Mesodermal cell (in vitro differentiated cells): ENCODE measurements around the gene RAB11FIP4. TPM values are rescaled to one million over a fixed set of nuclear protein-coding genes. Genes with fewer than 3 reads are reported as not detected.
"Not testable (repeated sequence)": the region's sequence is repeated elsewhere in the genome, so short reads cannot be mapped to it uniquely, and the experiment has no call there.

Source experiments
- H3K27ac ChIP-seq: 2 replicates; pipeline ENCODE4 v1.7.0; 2013; ENCODE audit warnings: mild to moderate bottlenecking, low read depth, low read length, moderate library complexity; ENCODE audit not compliant: severe bottlenecking
- H3K36me3 ChIP-seq: 2 replicates; pipeline ENCODE4 v1.7.1; 2013; ENCODE audit warnings: mild to moderate bottlenecking, low read length, moderate library complexity; ENCODE audit not compliant: control insufficient read depth, insufficient read depth
- H3K4me1 ChIP-seq: one replicate; pipeline ENCODE4 v1.7.1; 2013; ENCODE audit warnings: mild to moderate bottlenecking, low read length; ENCODE audit not compliant: insufficient read depth, control insufficient read depth, poor library complexity, severe bottlenecking
- H3K4me3 ChIP-seq: 2 replicates; pipeline ENCODE4 v1.7.0; 2013; ENCODE audit warnings: low read length, control low read depth, mild to moderate bottlenecking; ENCODE audit not compliant: insufficient read depth, poor library complexity, severe bottlenecking; ENCODE audit errors: extremely low read depth
- H3K9me3 ChIP-seq: 2 replicates; pipeline ENCODE4 v1.7.1; 2013; ENCODE audit warnings: mild to moderate bottlenecking, low read length, moderate library complexity; ENCODE audit not compliant: control insufficient read depth
- WGBS, 2 experiments: methylation state at CpG; one replicate each; pipeline ENCODE4 v1.1.5; 2013; ENCODE audit warnings: missing lambda C conversion rate in 2 of 2; ENCODE audit not compliant: insufficient coverage in 2 of 2; 5-methylcytosine and 5-hydroxymethylcytosine counted together
- polyA plus RNA-seq, 2 experiments: library from polyadenylated mRNA; stranded (reverse); fragments of 50-300 nt; gene quantifications; one replicate each; pipeline ENCODE4 v1.2.3, GENCODE V29; 2013

The RAB11FIP4 gene
- polyA plus RNA-seq (2013, experiment 1 of 2): 4.5 TPM
- 3.9 TPM for polyA plus RNA-seq (2013, experiment 2 of 2)

DNA sequence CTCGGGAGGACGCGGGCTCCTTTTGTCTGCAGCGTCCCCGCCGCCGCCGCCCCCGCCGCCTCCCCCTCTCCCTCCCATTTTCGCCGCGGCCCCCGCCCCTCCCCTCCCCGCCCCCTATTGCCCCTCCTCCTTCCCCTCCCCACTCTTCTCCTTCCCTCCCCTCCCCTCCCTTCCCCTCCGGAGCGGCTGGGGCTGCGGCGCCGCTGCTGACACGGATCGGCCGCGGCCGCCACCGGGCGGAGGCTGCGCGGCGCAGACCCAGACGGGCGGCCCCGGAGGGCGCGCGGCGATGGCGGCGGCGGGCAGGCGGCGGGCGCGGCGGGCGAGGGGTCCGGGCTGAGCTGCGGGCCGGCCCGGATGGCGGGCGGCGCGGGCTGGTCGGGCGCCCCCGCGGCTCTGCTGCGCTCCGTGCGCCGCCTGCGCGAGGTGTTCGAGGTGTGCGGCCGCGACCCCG is at the start of gene RAB11FIP4:
Gene RAB11FIP4 (plus strand): TSS at position 180 of the 454 bp plus-strand sequence. CDS start 178 bp downstream, at position 358.
- 0% methylated on average over 21 to 38 of the region's 69 CpGs for WGBS, 2 experiments
- H3K4me1 ChIP-seq: no peaks in the 10 kb centered on the region

DNA sequence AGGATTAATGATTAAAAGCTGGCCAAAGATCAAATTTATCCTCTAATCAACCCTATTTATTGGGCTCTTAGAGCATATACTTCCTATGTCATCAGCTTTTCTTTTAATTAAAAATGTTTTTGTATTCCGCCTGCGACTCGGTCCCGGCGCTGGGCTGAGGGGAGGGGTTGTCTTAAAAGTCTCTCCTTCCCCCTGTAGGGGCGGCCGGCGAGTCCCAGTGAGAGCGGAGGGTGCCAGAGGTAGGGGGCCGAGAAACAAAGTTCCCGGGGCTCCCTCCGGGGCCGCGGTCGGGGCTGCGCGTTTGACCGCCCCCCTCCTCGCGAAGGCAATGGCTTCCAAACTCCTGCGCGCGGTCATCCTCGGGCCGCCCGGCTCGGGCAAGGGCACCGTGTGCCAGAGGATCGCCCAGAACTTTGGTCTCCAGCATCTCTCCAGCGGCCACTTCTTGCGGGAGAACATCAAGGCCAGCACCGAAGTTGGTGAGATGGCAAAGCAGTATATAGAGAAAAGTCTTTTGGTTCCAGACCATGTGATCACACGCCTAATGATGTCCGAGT is 46.2 kb upstream of the RAB11FIP4 start:
- not testable (repeated sequence) for H3K27ac ChIP-seq, H3K4me1 ChIP-seq, H3K4me3 ChIP-seq, H3K9me3 ChIP-seq
- WGBS, 2 experiments: no CpG with 5 or more reads among the region's 34 CpGs
- H3K36me3 ChIP-seq: peaks cover 37% of the 10 kb centered on the region

More for the DNA sequence above, at the start of gene RAB11FIP4:
- H3K9me3 ChIP-seq: no peaks in the 10 kb centered on the region
- no peaks in the 10 kb centered on the region for H3K36me3 ChIP-seq
- peak within 1 kb of the TSS; percentile 34 for H3K4me3 ChIP-seq
- no peak within 1 kb of the TSS for H3K27ac ChIP-seq

DNA sequence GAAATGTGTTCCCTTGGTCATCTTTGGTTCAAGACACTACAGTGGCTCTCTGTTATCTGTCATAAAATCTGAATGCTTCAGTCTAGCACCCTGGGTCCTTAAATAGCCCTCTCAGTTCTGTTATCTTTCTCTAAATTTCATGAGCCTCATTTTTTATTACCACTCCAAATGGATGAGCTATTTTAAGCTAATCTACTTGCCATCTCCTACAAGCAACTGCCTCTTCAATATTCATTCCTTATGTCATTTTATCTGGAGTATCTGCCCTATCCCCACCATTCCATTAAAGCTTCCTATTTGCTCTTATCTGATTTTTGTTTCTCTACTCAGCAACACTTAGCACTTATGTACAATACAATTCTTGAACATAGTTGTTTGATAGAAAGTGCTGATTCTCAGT is 42.0 kb upstream of the RAB11FIP4 start:
- Histone ChIP-seq H3K27ac (no peak overlapping the region), H3K4me3 (no peak overlapping the region), H3K36me3 (peaks cover 41% of the 10 kb centered on the region), H3K9me3 (no peaks in the 10 kb centered on the region), H3K4me1 (no peaks in the 10 kb centered on the region)

GRCh38 chr17:31355935-31356334 is 35.5 kb upstream of the RAB11FIP4 start:
- no peak overlapping the region for H3K27ac ChIP-seq
- H3K36me3 ChIP-seq: peaks cover 62% of the 10 kb centered on the region
- no peak overlapping the region for H3K4me3 ChIP-seq
- H3K9me3 ChIP-seq: no peaks in the 10 kb centered on the region
- H3K4me1 ChIP-seq: no peaks in the 10 kb centered on the region
- 100% methylated on average over 1 of the region's 1 CpG for WGBS, 2 experiments

DNA sequence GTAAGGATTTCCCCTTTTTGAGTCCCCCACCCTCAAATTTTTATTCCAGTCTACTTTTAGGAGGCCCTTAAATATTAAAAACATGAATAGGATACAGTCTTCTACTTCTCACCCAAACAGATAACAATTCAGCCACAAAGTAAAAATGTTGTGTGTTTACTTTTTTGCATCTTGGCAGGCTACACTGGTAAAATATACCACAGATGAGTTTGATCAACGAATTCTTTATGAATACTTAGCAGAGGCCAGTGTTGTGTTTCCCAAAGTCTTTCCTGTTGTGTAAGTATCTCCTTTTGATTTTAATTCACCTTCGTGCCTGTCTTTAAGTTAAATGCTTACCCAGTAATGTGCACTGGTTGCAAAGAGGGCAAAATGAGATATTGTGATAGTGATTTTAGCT is 34.4 kb upstream of the RAB11FIP4 start:
- Histone ChIP-seq H3K4me1 (no peaks in the 10 kb centered on the region), H3K9me3 (no peaks in the 10 kb centered on the region), H3K4me3 (no peak overlapping the region), H3K36me3 (peaks cover 65% of the 10 kb centered on the region), H3K27ac (no peak overlapping the region)
- 100% methylated on average over 1 to 2 of the region's 2 CpGs for WGBS, 2 experiments

DNA sequence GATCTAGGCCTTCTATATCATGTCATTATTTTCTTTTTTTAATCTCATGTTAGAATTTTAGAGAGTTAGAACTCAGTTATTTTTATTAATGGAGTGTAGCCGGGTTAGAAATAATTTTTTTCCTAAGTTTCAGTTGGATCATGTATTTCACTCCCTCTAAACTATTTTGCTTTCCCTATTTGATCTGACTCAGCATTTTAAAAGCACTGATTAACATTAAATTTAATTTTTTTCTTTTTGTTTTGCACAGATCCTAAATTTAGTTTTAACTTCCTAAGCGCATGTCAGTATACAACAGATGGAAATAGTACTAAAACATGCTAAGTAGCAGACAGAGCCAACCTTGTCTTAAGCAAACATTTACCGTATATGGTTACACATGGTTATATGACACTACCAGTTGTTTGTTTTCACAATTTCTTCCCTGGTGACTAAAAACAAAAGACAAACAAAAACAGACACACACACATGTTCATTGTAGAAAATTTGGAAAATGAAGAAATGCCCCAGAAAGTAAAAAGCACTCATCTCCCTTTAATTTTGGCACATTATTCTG is 33.6 kb upstream of the RAB11FIP4 start:
- WGBS, 2 experiments: no CpG with 5 or more reads among the region's 3 CpGs

GRCh38 chr17:31364012-31364411 is 27.5 kb upstream of the RAB11FIP4 start:
- Histone ChIP-seq H3K27ac (no peak overlapping the region), H3K4me3 (no peak overlapping the region), H3K4me1 (no peaks in the 10 kb centered on the region), H3K9me3 (no peaks in the 10 kb centered on the region), H3K36me3 (peaks cover 63% of the 10 kb centered on the region)
- WGBS, 2 experiments: 97 to 100% methylated on average over 5 of the region's 6 CpGs

More for the DNA sequence above, 33.6 kb upstream of the RAB11FIP4 start:
- Histone ChIP-seq H3K36me3 (peaks cover 67% of the 10 kb centered on the region), H3K27ac (no peak overlapping the region), H3K9me3 (no peaks in the 10 kb centered on the region), H3K4me1 (no peaks in the 10 kb centered on the region), H3K4me3 (no peak overlapping the region)

DNA sequence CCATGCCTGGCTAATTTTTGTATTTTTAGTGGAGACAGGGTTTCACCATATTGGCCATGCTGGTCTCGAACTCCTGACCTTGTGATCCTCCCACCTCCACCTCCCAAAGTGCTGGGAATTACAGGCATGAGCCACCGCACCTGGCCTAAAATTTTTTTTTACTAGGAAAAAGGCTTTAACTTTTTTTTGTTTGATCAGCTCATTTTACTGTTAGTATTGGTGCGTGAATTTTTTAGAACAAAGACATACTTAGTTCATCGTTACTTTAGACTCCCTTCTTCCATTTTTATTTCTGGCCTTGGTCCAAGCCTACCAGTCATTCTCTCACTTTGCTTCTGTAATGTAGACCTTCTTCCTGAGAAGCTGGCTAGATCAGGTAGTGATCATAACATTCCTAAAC is 25.4 kb upstream of the RAB11FIP4 start:
- Histone ChIP-seq H3K4me1 (no peaks in the 10 kb centered on the region), H3K27ac (no peak overlapping the region), H3K4me3 (no peak overlapping the region), H3K9me3 (no peaks in the 10 kb centered on the region), H3K36me3 (peaks cover 51% of the 10 kb centered on the region)
- WGBS, 2 experiments: 100% methylated on average over 2 of the region's 4 CpGs; no CpG with 5 or more reads in 1 of the 2 experiments

GRCh38 chr17:31369266-31369665 is 22.2 kb upstream of the RAB11FIP4 start:
- no peak overlapping the region for H3K4me3 ChIP-seq
- no peaks in the 10 kb centered on the region for H3K9me3 ChIP-seq
- no peak overlapping the region for H3K27ac ChIP-seq
- H3K4me1 ChIP-seq: no peaks in the 10 kb centered on the region
- H3K36me3 ChIP-seq: peaks cover 39% of the 10 kb centered on the region

GRCh38 chr17:31371511-31372097 is 19.9 kb upstream of the RAB11FIP4 start:
- H3K27ac ChIP-seq: no peak overlapping the region
- H3K9me3 ChIP-seq: no peaks in the 10 kb centered on the region
- H3K4me1 ChIP-seq: no peaks in the 10 kb centered on the region
- peaks cover 34% of the 10 kb centered on the region for H3K36me3 ChIP-seq
- WGBS, 2 experiments: 86 to 96% methylated on average over 3 to 4 of the region's 4 CpGs
- no peak overlapping the region for H3K4me3 ChIP-seq
